ENCODE measurements around the gene SLCO1B3. TPM values are rescaled to one million over a fixed set of nuclear protein-coding genes. Genes with fewer than 3 reads are reported as not detected.

Gene SLCO1B3
- polyA plus RNA-seq, 2 of the 4 experiments (the other 2 are of a cell fraction), result 25.6 to 73.8 TPM

- TF ChIP-seq E2F6 (IDR thresholded peaks at IDR 0.05; ENCODE audit: borderline replicate concordance, low read depth) (no peak), HOXA7 (CRISPR knock-in tag; IDR thresholded peaks at IDR 0.05) (no peak), CHD2 (IDR thresholded peaks at IDR 0.05; ENCODE audit: low read length, partially characterized antibody) (no peak), FOSL2 (IDR thresholded peaks at IDR 0.05) (no peak), FOSL2 (CRISPR knock-in tag; IDR thresholded peaks at IDR 0.05) (no peak)
Measured at GRCh38 chr12:20805921-20806320, 4.6 kb upstream of the SLCO1B3 start (continued).

- no peak for TF ChIP-seq SREBF2 (IDR thresholded peaks at IDR 0.05)
- no peak for TF ChIP-seq RARB (CRISPR knock-in tag; IDR thresholded peaks at IDR 0.05)
- no peak for TF ChIP-seq FOSB (CRISPR knock-in tag; IDR thresholded peaks at IDR 0.05)
- TF ChIP-seq BCL3 (IDR thresholded peaks at IDR 0.05), result no peak
- TF ChIP-seq CEBPB (IDR thresholded peaks at IDR 0.05), result no peak
- no peak for TF ChIP-seq FOXS1 (CRISPR knock-in tag; IDR thresholded peaks at IDR 0.05)
- no peak for TF ChIP-seq ZFP36 (IDR thresholded peaks at IDR 0.05; ENCODE audit: borderline replicate concordance, partially characterized antibody)
- no peak for TF ChIP-seq ATOH8 (CRISPR knock-in tag; IDR thresholded peaks at IDR 0.05; ENCODE audit: low read depth)
- no peak for TF ChIP-seq HOXB13 (CRISPR knock-in tag; IDR thresholded peaks at IDR 0.05; ENCODE audit: low read depth)
- no peak for TF ChIP-seq REST (IDR thresholded peaks at IDR 0.05)
- H3K27ac ChIP-seq, result no peak overlapping the region
- no peak overlapping the region for H3K4me3 ChIP-seq
- 92% methylated on average over 23 of the region's 51 CpGs for WGBS (ENCODE audit: missing lambda C conversion rate)
- POLR2A ChIA-PET, result no interaction called here
- ATAC-seq, result 0 out of 6 replicates have a peak, but pooled peaks of 1 of the 2 experiments have one; percentile 24
- CTCF ChIA-PET, result no interaction called here
- no peak for DNase-seq (ENCODE audit: low read depth in 1 of 2, low spot score in 1 of 2)
- H3K9me3 ChIP-seq, result no peaks in the 10 kb centered on the region
- H3K4me2 ChIP-seq, result no peak overlapping the region
- FAIRE-seq, result no peak
- peaks cover 21% of the 10 kb centered on the region for H3K4me1 ChIP-seq
Measured at GRCh38 chr12:20807192-20808080, 3.1 kb upstream of the SLCO1B3 start.

GRCh38 chr12:20808521-20808920 lies 2.0 kb upstream of the SLCO1B3 start:
- no peak for FAIRE-seq
- no peak for TF ChIP-seq CEBPB (IDR thresholded peaks at IDR 0.05)
- no peak for TF ChIP-seq SREBF2 (IDR thresholded peaks at IDR 0.05)
- no peak for TF ChIP-seq HOXB13 (CRISPR knock-in tag; IDR thresholded peaks at IDR 0.05; ENCODE audit: low read depth)
- no peak for TF ChIP-seq NPAS2 (CRISPR knock-in tag; IDR thresholded peaks at IDR 0.05; ENCODE audit: borderline replicate concordance)
- TF ChIP-seq TP53 (CRISPR knock-in tag; IDR thresholded peaks at IDR 0.05), result no peak
- no peak for TF ChIP-seq RCOR1 (IDR thresholded peaks at IDR 0.05; ENCODE audit: low read depth, low read length)
- no peak for TF ChIP-seq KDM1A (IDR thresholded peaks at IDR 0.05; ENCODE audit: low read depth)
- no peak for TF ChIP-seq FOXS1 (CRISPR knock-in tag; IDR thresholded peaks at IDR 0.05)
- no peak for TF ChIP-seq MAFK (IDR thresholded peaks at IDR 0.05; ENCODE audit: partially characterized antibody)
- ChIA-PET CTCF (no interaction called here), POLR2A (no interaction called here)
- Histone ChIP-seq H3K27ac (no peak overlapping the region), H3K9me3 (no peaks in the 10 kb centered on the region), H3K4me2 (no peak overlapping the region), H3K4me3 (no peak overlapping the region), H3K4me1 (peaks cover 21% of the 10 kb centered on the region)
- WGBS (ENCODE audit: missing lambda C conversion rate), result 88% methylated on average over 1 of the region's 1 CpG
- DNase-seq (ENCODE audit: low read depth in 1 of 2, low spot score in 1 of 2), result no peak
- no peak for ATAC-seq

Data from A549 (cell line).